Stimulated activated naive B cell treated with anti-CD40 and anti-IgM and Interleukin-4, amounts not matched to agents 10 μg/mL and 1 μg/mL and 100 μg/mL, for 72 hours (primary cell): Measurements from ENCODE around the gene TMEM106C.

ENCODE experiments used
- ATAC-seq, 2 donors: fragments of 150-1000 bp; cut with Tn5 transposase; replicated peaks; 2 replicates each; pipeline ENCODE4 v1.10.0; 2021; ENCODE audit warnings: moderate library complexity in 1 of 2
- DNase-seq: peaks from one replicate; pipeline ENCODE4 v3.0.0; 2021
- H3K27ac Mint-ChIP-seq: one replicate; pipeline ENCODE4 v1.8.0; 2022; ENCODE audit warnings: mild to moderate bottlenecking, mixed read lengths
- H3K27me3 Mint-ChIP-seq, 2 donors: one replicate each; pipeline ENCODE4 v1.8.0; 2022; ENCODE audit warnings: mixed read lengths in 2 of 2
- H3K36me3 Mint-ChIP-seq, 2 donors: one replicate each; pipeline ENCODE4 v1.8.0; 2022; ENCODE audit warnings: mixed read lengths in 2 of 2, mild to moderate bottlenecking in 1 of 2
- H3K4me1 Mint-ChIP-seq, 2 donors: one replicate each; pipeline ENCODE4 v1.8.0; 2022; ENCODE audit warnings: mixed read lengths in 2 of 2, mild to moderate bottlenecking in 1 of 2
- H3K4me3 Mint-ChIP-seq, 2 donors: one replicate each; pipeline ENCODE4 v1.8.0; 2022; ENCODE audit warnings: mild to moderate bottlenecking in 2 of 2, mixed read lengths in 2 of 2, moderate library complexity in 1 of 2
- H3K9me3 Mint-ChIP-seq, 2 donors: one replicate each; pipeline ENCODE4 v1.8.0; 2022; ENCODE audit warnings: mixed read lengths in 2 of 2, mild to moderate bottlenecking in 1 of 2

Gene TMEM106C

DNA sequence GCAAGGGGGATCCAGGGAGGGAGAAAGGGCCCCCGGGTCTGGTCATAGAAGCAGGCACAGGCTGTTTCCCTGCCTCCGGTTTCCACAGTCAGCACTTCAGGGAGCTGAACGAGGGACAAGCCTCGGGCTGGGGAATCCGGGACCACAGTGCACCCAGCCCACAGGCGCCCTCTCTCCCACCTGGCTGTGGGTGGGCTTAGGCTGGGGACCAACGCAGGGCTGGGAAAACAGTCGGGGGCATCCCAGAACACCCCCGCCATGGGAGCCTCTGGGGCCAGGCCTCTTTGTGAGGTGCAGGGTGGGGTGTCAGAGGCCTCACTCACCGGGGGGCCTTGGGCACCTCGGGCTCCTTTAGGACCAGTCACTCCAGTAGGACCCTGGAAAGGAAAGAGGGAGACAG, 16.3 kb downstream of the TMEM106C start:
- Mint-ChIP-seq H3K27ac (no peak overlapping the region), H3K27me3 (peaks cover 14 to 49% of the 10 kb centered on the region in 2 donors)
- no peak for ATAC-seq

DNA sequence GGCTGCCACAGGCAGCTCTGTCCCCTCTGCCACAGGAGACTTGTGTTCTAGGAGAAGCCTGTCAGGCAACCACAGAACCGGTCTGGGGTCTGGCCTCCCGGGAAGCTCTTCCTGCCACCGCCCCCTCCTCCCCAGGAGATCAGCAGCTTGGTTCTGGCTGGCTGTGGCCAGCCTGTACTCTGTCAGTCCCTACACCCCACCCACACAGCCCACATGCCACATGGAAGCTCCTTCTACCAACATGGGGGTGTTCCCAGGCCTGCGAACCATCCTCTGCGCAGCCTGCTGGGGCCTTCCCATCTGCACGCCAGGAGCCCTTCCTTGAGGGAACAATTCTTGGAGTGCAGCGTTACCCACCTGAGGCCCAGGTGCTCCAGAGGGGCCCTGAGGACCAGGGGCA, 16.8 kb downstream of the TMEM106C start:
- H3K4me3 Mint-ChIP-seq = no peak overlapping the region
- peaks cover 17 to 52% of the 10 kb centered on the region in 2 donors for H3K27me3 Mint-ChIP-seq
- H3K4me1 Mint-ChIP-seq = peaks cover 2 to 6% of the 10 kb centered on the region in 2 donors
- H3K9me3 Mint-ChIP-seq = no peaks in the 10 kb centered on the region
- no peaks in the 10 kb centered on the region for H3K36me3 Mint-ChIP-seq
- H3K27ac Mint-ChIP-seq = no peak overlapping the region
- DNase-seq (no peak), ATAC-seq (no peak)

More for the DNA sequence above, 16.3 kb downstream of the TMEM106C start:
- peaks cover 2 to 6% of the 10 kb centered on the region in 2 donors for H3K4me1 Mint-ChIP-seq
- DNase-seq = no peak
- H3K9me3 Mint-ChIP-seq = no peaks in the 10 kb centered on the region
- H3K4me3 Mint-ChIP-seq = no peak overlapping the region
- no peaks in the 10 kb centered on the region for H3K36me3 Mint-ChIP-seq

DNA sequence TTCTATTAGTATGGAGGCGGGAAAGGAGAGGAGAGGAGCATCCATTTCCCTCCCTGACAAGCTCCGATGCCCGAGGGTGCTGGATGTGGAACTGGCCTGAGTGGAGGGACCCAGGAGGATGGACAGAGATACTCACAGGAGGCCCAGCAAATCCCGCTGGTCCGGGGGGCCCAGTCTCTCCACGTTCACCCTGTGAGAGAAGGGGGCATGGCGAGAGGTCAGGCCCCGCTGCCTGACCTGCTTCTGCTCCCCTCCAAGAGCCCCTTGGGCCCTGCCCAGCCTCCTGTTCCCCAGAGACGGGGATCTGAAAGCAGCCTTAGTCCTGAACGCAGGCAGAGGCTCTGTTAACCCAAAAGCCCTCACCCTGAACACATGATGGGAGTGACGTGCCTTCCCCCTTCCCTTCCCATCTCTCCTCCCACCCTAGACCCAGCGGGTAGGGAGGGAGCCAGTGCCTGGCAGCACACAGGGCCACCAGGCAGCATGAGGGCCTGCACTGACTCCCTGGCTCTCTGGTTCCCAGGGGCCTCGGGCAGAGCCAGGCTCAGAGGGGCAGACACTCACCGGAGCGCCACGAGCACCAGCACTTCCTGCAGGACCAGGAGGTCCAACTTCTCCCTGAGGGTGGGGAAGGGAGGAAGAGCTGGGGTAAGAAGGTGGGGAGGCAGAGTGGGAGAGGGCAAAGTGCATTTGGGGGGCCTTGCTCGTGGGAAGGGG, 17.5 kb downstream of the TMEM106C start:
- Mint-ChIP-seq H3K36me3 (no peaks in the 10 kb centered on the region), H3K9me3 (no peaks in the 10 kb centered on the region), H3K27ac (no peak overlapping the region), H3K4me1 (peaks cover 2 to 6% of the 10 kb centered on the region in 2 donors), H3K4me3 (no peak overlapping the region), H3K27me3 (peaks cover 17 to 56% of the 10 kb centered on the region in 2 donors)
- DNase-seq = no peak
- no peak for ATAC-seq

- peaks cover 17 to 57% of the 10 kb centered on the region in 2 donors for H3K27me3 Mint-ChIP-seq
- no peaks in the 10 kb centered on the region for H3K36me3 Mint-ChIP-seq
- no peak for DNase-seq
- H3K4me1 Mint-ChIP-seq = peaks cover 2 to 6% of the 10 kb centered on the region in 2 donors
- no peak overlapping the region for H3K4me3 Mint-ChIP-seq
- no peak for ATAC-seq
- H3K27ac Mint-ChIP-seq = no peak overlapping the region
- H3K9me3 Mint-ChIP-seq = no peaks in the 10 kb centered on the region
These were observed 18.3 kb downstream of the TMEM106C start for GRCh38 chr12:47981496-47982260.

GRCh38 chr12:47982311-47982710, 18.9 kb downstream of the TMEM106C start:
- Mint-ChIP-seq H3K27ac (no peak overlapping the region), H3K4me1 (peaks cover 4 to 11% of the 10 kb centered on the region in 2 donors), H3K27me3 (peaks cover 17 to 61% of the 10 kb centered on the region in 2 donors), H3K36me3 (no peaks in the 10 kb centered on the region), H3K9me3 (no peaks in the 10 kb centered on the region), H3K4me3 (no peak overlapping the region)
- no peak for ATAC-seq
- DNase-seq = no peak

GRCh38 chr12:47982770-47983169, 19.4 kb downstream of the TMEM106C start:
- H3K4me3 Mint-ChIP-seq = no peak overlapping the region
- ATAC-seq (no peak), DNase-seq (no peak)
- peaks cover 17 to 61% of the 10 kb centered on the region in 2 donors for H3K27me3 Mint-ChIP-seq
- H3K9me3 Mint-ChIP-seq = no peaks in the 10 kb centered on the region
- H3K4me1 Mint-ChIP-seq = peaks cover 4 to 16% of the 10 kb centered on the region in 2 donors
- H3K27ac Mint-ChIP-seq = no peak overlapping the region
- H3K36me3 Mint-ChIP-seq = no peaks in the 10 kb centered on the region

GRCh38 chr12:47983541-47984115, 20.2 kb downstream of the TMEM106C start:
- no peak for DNase-seq
- ATAC-seq = peak in 1 of 2 donors; percentile 44
- Mint-ChIP-seq H3K4me3 (no peak overlapping the region), H3K9me3 (no peaks in the 10 kb centered on the region), H3K27me3 (peaks cover 17 to 55% of the 10 kb centered on the region in 2 donors), H3K4me1 (peaks cover 6 to 25% of the 10 kb centered on the region in 2 donors), H3K27ac (no peak overlapping the region), H3K36me3 (no peaks in the 10 kb centered on the region)

DNA sequence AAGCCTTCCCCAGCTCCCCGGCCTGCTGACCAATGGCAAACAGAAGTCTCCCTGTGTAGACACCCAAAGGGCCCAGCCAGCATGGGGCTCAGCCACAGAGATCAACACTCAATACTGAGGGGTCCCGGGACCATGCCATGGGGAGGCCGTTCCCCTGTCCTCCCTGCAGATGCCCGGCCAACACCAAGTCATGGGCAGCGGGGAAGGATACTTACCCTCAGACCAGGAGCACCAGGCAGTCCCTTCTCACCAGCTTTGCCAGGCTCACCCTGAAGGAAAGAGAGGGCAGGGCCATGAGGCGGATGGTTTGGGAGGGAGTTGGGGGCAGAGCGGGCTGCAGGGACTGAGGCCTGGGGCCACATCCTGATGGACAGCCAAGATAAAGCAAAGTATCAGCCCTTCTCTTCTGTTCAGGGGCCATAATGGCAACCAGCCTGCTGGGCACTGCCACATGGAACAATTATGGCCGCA, 21.0 kb downstream of the TMEM106C start:
- peak overlapping the region; percentile 62 for H3K27ac Mint-ChIP-seq
- peaks cover 10 to 49% of the 10 kb centered on the region in 2 donors for H3K27me3 Mint-ChIP-seq
- H3K4me3 Mint-ChIP-seq = no peak overlapping the region
- no peaks in the 10 kb centered on the region for H3K9me3 Mint-ChIP-seq
- no peak for ATAC-seq
- H3K4me1 Mint-ChIP-seq = peaks cover 10 to 32% of the 10 kb centered on the region in 2 donors
- no peak for DNase-seq
- H3K36me3 Mint-ChIP-seq = no peaks in the 10 kb centered on the region

- Mint-ChIP-seq H3K27me3 (peaks cover 10 to 41% of the 10 kb centered on the region in 2 donors), H3K36me3 (no peaks in the 10 kb centered on the region), H3K27ac (no peak overlapping the region), H3K4me3 (no peak overlapping the region), H3K4me1 (peaks cover 23 to 46% of the 10 kb centered on the region in 2 donors), H3K9me3 (no peaks in the 10 kb centered on the region)
- no peak for DNase-seq
- ATAC-seq = no peak
These were observed 22.3 kb downstream of the TMEM106C start for GRCh38 chr12:47985596-47986290.

GRCh38 chr12:47986291-47986660, 22.9 kb downstream of the TMEM106C start:
- H3K4me3 Mint-ChIP-seq = no peak overlapping the region
- H3K36me3 Mint-ChIP-seq = no peaks in the 10 kb centered on the region
- peaks cover 26 to 51% of the 10 kb centered on the region in 2 donors for H3K4me1 Mint-ChIP-seq
- H3K27me3 Mint-ChIP-seq = peaks cover 10 to 37% of the 10 kb centered on the region in 2 donors
- no peak overlapping the region for H3K27ac Mint-ChIP-seq
- DNase-seq (no peak), ATAC-seq (no peak)
- H3K9me3 Mint-ChIP-seq = no peaks in the 10 kb centered on the region

DNA sequence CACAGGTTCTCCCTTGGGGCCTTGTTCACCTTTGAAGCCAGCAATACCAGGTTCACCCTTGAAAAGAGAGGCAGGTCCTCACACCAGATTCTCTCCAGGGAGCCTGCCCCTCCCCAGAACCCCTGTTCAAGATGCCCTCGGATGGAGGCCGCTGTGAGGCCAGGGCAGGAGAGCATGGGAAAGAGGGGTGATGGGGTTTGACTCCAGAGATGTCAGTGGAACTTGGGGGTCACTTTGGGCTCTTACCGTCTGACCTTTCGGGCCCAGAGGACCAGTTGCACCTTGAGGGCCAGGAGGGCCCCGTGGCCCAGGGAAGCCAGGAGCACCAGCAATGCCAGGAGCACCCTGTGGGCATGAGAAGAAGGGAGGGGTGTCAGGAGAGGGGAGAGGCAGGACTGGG, 23.4 kb downstream of the TMEM106C start:
- peaks cover 28 to 52% of the 10 kb centered on the region in 2 donors for H3K4me1 Mint-ChIP-seq
- H3K9me3 Mint-ChIP-seq = no peaks in the 10 kb centered on the region
- no peak overlapping the region for H3K4me3 Mint-ChIP-seq
- H3K27ac Mint-ChIP-seq = no peak overlapping the region
- ATAC-seq = no peak
- H3K36me3 Mint-ChIP-seq = no peaks in the 10 kb centered on the region
- H3K27me3 Mint-ChIP-seq = peaks cover 10 to 36% of the 10 kb centered on the region in 2 donors
- no peak for DNase-seq

DNA sequence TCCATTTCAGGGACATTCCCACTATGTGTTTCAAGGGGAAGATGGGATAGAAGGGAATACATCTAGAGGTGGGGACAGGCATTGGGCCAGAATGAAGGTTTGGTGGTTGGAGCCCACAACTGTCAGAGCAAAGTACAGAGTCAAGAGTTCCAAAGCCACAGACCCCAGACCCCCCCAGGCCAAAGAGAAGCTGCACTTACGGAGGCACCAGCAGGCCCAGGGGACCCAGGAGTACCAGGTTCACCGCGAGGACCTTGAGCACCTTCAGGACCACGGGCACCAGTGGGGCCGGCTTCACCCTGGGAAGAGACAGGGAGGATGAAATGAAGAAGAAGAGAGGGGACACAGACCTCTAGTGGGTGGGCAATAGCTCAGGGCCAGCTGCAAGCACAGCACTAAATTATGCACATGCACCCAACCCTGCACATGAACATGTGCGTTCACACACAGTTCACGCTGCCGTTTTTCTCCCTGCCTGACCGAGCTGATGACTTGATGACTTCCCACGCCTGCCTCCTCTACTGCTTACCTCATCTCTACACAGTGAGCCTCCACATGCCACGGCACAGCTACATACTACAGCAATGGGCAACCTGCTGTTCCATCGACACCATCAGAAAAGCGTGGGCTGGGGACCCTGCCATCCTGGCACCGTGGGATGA, 24.1 kb downstream of the TMEM106C start:
- Mint-ChIP-seq H3K27ac (no peak overlapping the region), H3K4me1 (peaks cover 28 to 52% of the 10 kb centered on the region in 2 donors), H3K27me3 (peaks cover 10 to 29% of the 10 kb centered on the region in 2 donors), H3K36me3 (no peaks in the 10 kb centered on the region), H3K9me3 (no peaks in the 10 kb centered on the region), H3K4me3 (no peak overlapping the region)
- DNase-seq (no peak), ATAC-seq (peak; percentile 15 to 16)

GRCh38 chr12:47988073-47989022, 25.0 kb downstream of the TMEM106C start:
- Mint-ChIP-seq H3K4me3 (no peak overlapping the region), H3K27me3 (peaks cover 10 to 21% of the 10 kb centered on the region in 2 donors), H3K27ac (no peak overlapping the region), H3K4me1 (peaks cover 28 to 48% of the 10 kb centered on the region in 2 donors), H3K36me3 (no peaks in the 10 kb centered on the region), H3K9me3 (no peaks in the 10 kb centered on the region)
- ATAC-seq (no peak), DNase-seq (no peak)
